Measurements from ENCODE around the gene RAP1GAP2.

- TF ChIP-seq CTCF (IDR thresholded peaks at IDR 0.05; ENCODE audit: low read length) (no peak), EZH2 (IDR thresholded peaks at IDR 0.05; ENCODE audit: borderline replicate concordance, low read length) (no peak)
Measured at GRCh38 chr17:2980904-2981246, 184.6 kb downstream of the RAP1GAP2 start.

All from OCI-LY1 (cell line).